A673 (cell line): ENCODE data around the gene LAMA5.

ENCODE experiments used
- EZH2 ChIP-seq: fragments of 200-600 bp; sonication (generic); IDR thresholded peaks from 2 replicates; pipeline ENCODE4 v1.6.1; 2017; ENCODE audit warnings: borderline replicate concordance, low read depth, mild to moderate bottlenecking, mixed read lengths, antibody characterized with exemption, low read length; ENCODE audit not compliant: poor library complexity, severe bottlenecking
- TF ChIP-seq, protein P1 (sequence below): fragments of 300-800, 200-600 bp; sonication (generic); conservative IDR thresholded peaks from 2 replicates; pipeline ENCODE4 v1.5.1; 2017; ENCODE audit warnings: low read depth, mild to moderate bottlenecking, antibody characterized with exemption, low read length, moderate library complexity, mixed read lengths

DNA sequence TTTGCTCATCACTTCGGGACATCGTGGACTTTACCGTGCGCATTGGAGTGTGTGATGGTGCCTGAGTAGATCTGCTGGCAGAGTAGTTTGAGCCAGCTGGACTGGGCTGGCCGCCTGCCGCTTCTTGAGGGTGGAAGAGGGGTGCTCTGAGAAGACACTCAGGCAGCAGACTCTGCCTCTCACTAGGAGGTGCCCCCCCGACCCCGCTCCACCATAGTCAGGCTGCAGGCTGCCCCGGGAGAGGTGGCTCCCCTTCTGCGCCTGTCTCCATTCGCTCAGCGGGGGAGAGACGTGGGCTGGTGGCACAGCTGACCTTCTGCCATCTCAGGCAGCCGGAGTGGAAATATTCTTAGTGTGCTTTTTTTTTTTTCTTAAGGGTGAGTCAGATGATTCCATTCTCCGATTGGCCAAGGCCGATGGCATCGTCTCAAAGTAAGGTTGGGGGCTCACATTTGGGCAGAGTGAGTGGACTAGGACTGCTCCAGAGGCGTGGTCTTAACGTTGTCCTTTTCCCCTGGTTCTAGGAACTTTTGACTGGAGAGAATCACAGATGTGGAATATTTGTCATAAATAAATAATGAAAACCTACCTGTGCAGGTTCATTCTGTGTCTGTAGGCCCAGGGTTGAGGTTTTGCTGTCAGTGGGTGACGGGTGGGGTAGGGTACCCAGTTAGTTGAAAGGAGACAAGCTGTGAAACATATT is 21.0 kb upstream of the LAMA5 start:
- TF ChIP-seq, protein P1, sequence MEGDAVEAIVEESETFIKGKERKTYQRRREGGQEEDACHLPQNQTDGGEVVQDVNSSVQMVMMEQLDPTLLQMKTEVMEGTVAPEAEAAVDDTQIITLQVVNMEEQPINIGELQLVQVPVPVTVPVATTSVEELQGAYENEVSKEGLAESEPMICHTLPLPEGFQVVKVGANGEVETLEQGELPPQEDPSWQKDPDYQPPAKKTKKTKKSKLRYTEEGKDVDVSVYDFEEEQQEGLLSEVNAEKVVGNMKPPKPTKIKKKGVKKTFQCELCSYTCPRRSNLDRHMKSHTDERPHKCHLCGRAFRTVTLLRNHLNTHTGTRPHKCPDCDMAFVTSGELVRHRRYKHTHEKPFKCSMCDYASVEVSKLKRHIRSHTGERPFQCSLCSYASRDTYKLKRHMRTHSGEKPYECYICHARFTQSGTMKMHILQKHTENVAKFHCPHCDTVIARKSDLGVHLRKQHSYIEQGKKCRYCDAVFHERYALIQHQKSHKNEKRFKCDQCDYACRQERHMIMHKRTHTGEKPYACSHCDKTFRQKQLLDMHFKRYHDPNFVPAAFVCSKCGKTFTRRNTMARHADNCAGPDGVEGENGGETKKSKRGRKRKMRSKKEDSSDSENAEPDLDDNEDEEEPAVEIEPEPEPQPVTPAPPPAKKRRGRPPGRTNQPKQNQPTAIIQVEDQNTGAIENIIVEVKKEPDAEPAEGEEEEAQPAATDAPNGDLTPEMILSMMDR = no peak
- TF ChIP-seq EZH2 = no peak
